Measurements from ENCODE around the gene OSBP2. TPM values are rescaled to one million over a fixed set of nuclear protein-coding genes. Genes with fewer than 3 reads are reported as not detected.
"Not testable (repeated sequence)": the region's sequence is repeated elsewhere in the genome, so short reads cannot be mapped to it uniquely, and the experiment has no call there.

Gene OSBP2
- total RNA-seq, 4 donors from 2014 or later: 0.35 to 3.5 (median 1.8) TPM

GRCh38 chr22:30674482-30674881 is 20.2 kb upstream of the OSBP2 start:
- no peak for ATAC-seq
- Histone ChIP-seq H3K27me3 (peaks cover 29% of the 10 kb centered on the region), H3K4me3 (no peak overlapping the region), H3K9me3 (no peaks in the 10 kb centered on the region), H3K36me3 (no peaks in the 10 kb centered on the region), H3K27ac (no peak overlapping the region), H3K4me1 (no peaks in the 10 kb centered on the region)
- no peak for TF ChIP-seq POLR2AphosphoS5 (IDR thresholded peaks at IDR 0.05)
- no peak for TF ChIP-seq CTCF (IDR thresholded peaks at IDR 0.05)
- 76 to 88% methylated on average over 3 to 4 of the region's 6 CpGs for WGBS, 2 donors (ENCODE audit: low coverage in 1 of 2)

GRCh38 chr22:30675436-30675835 is 19.2 kb upstream of the OSBP2 start:
- H3K27me3 ChIP-seq: peaks cover 29% of the 10 kb centered on the region
- no peaks in the 10 kb centered on the region for H3K9me3 ChIP-seq
- H3K27ac ChIP-seq: no peak overlapping the region
- no peaks in the 10 kb centered on the region for H3K4me1 ChIP-seq
- TF ChIP-seq POLR2AphosphoS5 (IDR thresholded peaks at IDR 0.05): no peak
- no peak for TF ChIP-seq EP300 (IDR thresholded peaks at IDR 0.05)
- TF ChIP-seq POLR2A (IDR thresholded peaks at IDR 0.05): no peak
- no peak for TF ChIP-seq CTCF (IDR thresholded peaks at IDR 0.05)
- no peaks in the 10 kb centered on the region for H3K36me3 ChIP-seq
- WGBS, 2 donors (ENCODE audit: low coverage in 1 of 2): 44 to 94% methylated on average over 6 of the region's 9 CpGs
- no peak for ATAC-seq
- no peak overlapping the region for H3K4me3 ChIP-seq

GRCh38 chr22:30676565-30676964 is 18.1 kb upstream of the OSBP2 start:
- not testable (repeated sequence) for H3K36me3 ChIP-seq, H3K4me1 ChIP-seq, H3K4me3 ChIP-seq, H3K9me3 ChIP-seq, ATAC-seq, H3K27ac ChIP-seq
- peaks cover 29% of the 10 kb centered on the region for H3K27me3 ChIP-seq
- WGBS, 2 donors (ENCODE audit: low coverage in 1 of 2): 72 to 74% methylated on average over 3 of the region's 3 CpGs

- H3K36me3 ChIP-seq, H3K9me3 ChIP-seq, H3K4me1 ChIP-seq, H3K27ac ChIP-seq, ATAC-seq, H3K4me3 ChIP-seq: not testable (repeated sequence)
- 56 to 90% methylated on average over 2 to 7 of the region's 12 CpGs for WGBS, 2 donors (ENCODE audit: low coverage in 1 of 2)
- H3K27me3 ChIP-seq: peaks cover 12% of the 10 kb centered on the region
Observed at GRCh38 chr22:30679895-30680690, 14.6 kb upstream of the OSBP2 start.

- Histone ChIP-seq H3K27ac (no peak overlapping the region), H3K27me3 (peaks cover 7% of the 10 kb centered on the region), H3K4me3 (no peak overlapping the region), H3K9me3 (no peaks in the 10 kb centered on the region), H3K4me1 (no peaks in the 10 kb centered on the region), H3K36me3 (no peaks in the 10 kb centered on the region)
- WGBS, 2 donors (ENCODE audit: low coverage in 1 of 2): no CpG with 5 or more reads among the region's 1 CpG
- TF ChIP-seq POLR2AphosphoS5 (IDR thresholded peaks at IDR 0.05): no peak
- no peak for TF ChIP-seq POLR2A (IDR thresholded peaks at IDR 0.05)
- TF ChIP-seq EP300 (IDR thresholded peaks at IDR 0.05): no peak
- no peak for TF ChIP-seq CTCF (IDR thresholded peaks at IDR 0.05)
- ATAC-seq: peak; percentile 34
Observed at GRCh38 chr22:30680991-30681770, 13.5 kb upstream of the OSBP2 start.

GRCh38 chr22:30681831-30682230 is 12.8 kb upstream of the OSBP2 start:
- no peak for TF ChIP-seq EP300 (IDR thresholded peaks at IDR 0.05)
- Histone ChIP-seq H3K9me3 (no peaks in the 10 kb centered on the region), H3K27ac (no peak overlapping the region), H3K27me3 (peaks cover 4% of the 10 kb centered on the region), H3K4me1 (no peaks in the 10 kb centered on the region), H3K36me3 (no peaks in the 10 kb centered on the region), H3K4me3 (no peak overlapping the region)
- ATAC-seq: no peak
- 93% methylated on average over 2 of the region's 2 CpGs; no CpG with 5 or more reads in 1 of the 2 donors for WGBS, 2 donors (ENCODE audit: low coverage in 1 of 2)
